Stimulated activated memory B cell treated with anti-CD40 and anti-IgM and Interleukin-4, amounts not matched to agents 10 μg/mL and 1 μg/mL and 100 μg/mL, for 72 hours (primary cell): ENCODE results near the gene DNAAF9.

Experiments used
- ATAC-seq: fragments of 150-1000 bp; cut with Tn5 transposase; 2 replicates; pipeline ENCODE4 v1.10.0; 2021
- H3K27ac Mint-ChIP-seq: one replicate; pipeline ENCODE4 v1.8.0; 2022; ENCODE audit warnings: mild to moderate bottlenecking, mixed read lengths
- H3K27me3 Mint-ChIP-seq: one replicate; pipeline ENCODE4 v1.8.0; 2022; ENCODE audit warnings: mixed read lengths
- H3K36me3 Mint-ChIP-seq: one replicate; pipeline ENCODE4 v1.8.0; 2022; ENCODE audit warnings: mixed read lengths
- H3K4me1 Mint-ChIP-seq: one replicate; pipeline ENCODE4 v1.8.0; 2022; ENCODE audit warnings: mixed read lengths
- H3K4me3 Mint-ChIP-seq: one replicate; pipeline ENCODE4 v1.8.0; 2022; ENCODE audit warnings: mild to moderate bottlenecking, moderate library complexity, mixed read lengths
- H3K9me3 Mint-ChIP-seq: one replicate; pipeline ENCODE4 v1.8.0; 2022; ENCODE audit warnings: mixed read lengths

DNAAF9 gene

GRCh38 chr20:3400260-3401155 is 7.0 kb downstream of the DNAAF9 start:
- Mint-ChIP-seq H3K27me3 (no peaks in the 10 kb centered on the region), H3K9me3 (peaks cover 4% of the 10 kb centered on the region), H3K27ac (no peak overlapping the region), H3K36me3 (peaks cover 6% of the 10 kb centered on the region), H3K4me3 (no peak overlapping the region), H3K4me1 (peaks cover 11% of the 10 kb centered on the region)
- ATAC-seq: no peak

GRCh38 chr20:3398681-3399252 is 8.7 kb downstream of the DNAAF9 start:
- Mint-ChIP-seq H3K4me3 (no peak overlapping the region), H3K9me3 (peaks cover 4% of the 10 kb centered on the region), H3K4me1 (peaks cover 6% of the 10 kb centered on the region), H3K27me3 (no peaks in the 10 kb centered on the region), H3K36me3 (peaks cover 6% of the 10 kb centered on the region), H3K27ac (no peak overlapping the region)
- no peak for ATAC-seq

GRCh38 chr20:3396492-3396891 is 11.0 kb downstream of the DNAAF9 start:
- H3K36me3 Mint-ChIP-seq: peaks cover 6% of the 10 kb centered on the region
- ATAC-seq: no peak
- no peak overlapping the region for H3K4me3 Mint-ChIP-seq
- H3K4me1 Mint-ChIP-seq: no peaks in the 10 kb centered on the region
- no peak overlapping the region for H3K27ac Mint-ChIP-seq
- no peaks in the 10 kb centered on the region for H3K27me3 Mint-ChIP-seq
- H3K9me3 Mint-ChIP-seq: peaks cover 4% of the 10 kb centered on the region

- no peak overlapping the region for H3K4me3 Mint-ChIP-seq
- H3K27me3 Mint-ChIP-seq: no peaks in the 10 kb centered on the region
- H3K27ac Mint-ChIP-seq: no peak overlapping the region
- H3K9me3 Mint-ChIP-seq: peaks cover 8% of the 10 kb centered on the region
- no peak for ATAC-seq
- H3K36me3 Mint-ChIP-seq: peaks cover 12% of the 10 kb centered on the region
- H3K4me1 Mint-ChIP-seq: no peaks in the 10 kb centered on the region
Observed at GRCh38 chr20:3392756-3393155, 14.7 kb downstream of the DNAAF9 start.

- H3K27ac Mint-ChIP-seq: no peak overlapping the region
- peaks cover 6% of the 10 kb centered on the region for H3K36me3 Mint-ChIP-seq
- H3K9me3 Mint-ChIP-seq: peaks cover 4% of the 10 kb centered on the region
- no peaks in the 10 kb centered on the region for H3K4me1 Mint-ChIP-seq
- no peaks in the 10 kb centered on the region for H3K27me3 Mint-ChIP-seq
- no peak for ATAC-seq
- H3K4me3 Mint-ChIP-seq: no peak overlapping the region
Observed at GRCh38 chr20:3390759-3391425, 16.6 kb downstream of the DNAAF9 start.

GRCh38 chr20:3383878-3384495 is 23.5 kb downstream of the DNAAF9 start:
- H3K27me3 Mint-ChIP-seq: no peaks in the 10 kb centered on the region
- H3K4me1 Mint-ChIP-seq: no peaks in the 10 kb centered on the region
- no peak overlapping the region for H3K4me3 Mint-ChIP-seq
- ATAC-seq: peak; percentile 50
- peaks cover 13% of the 10 kb centered on the region for H3K36me3 Mint-ChIP-seq
- peaks cover 4% of the 10 kb centered on the region for H3K9me3 Mint-ChIP-seq
- H3K27ac Mint-ChIP-seq: no peak overlapping the region

- Mint-ChIP-seq H3K27me3 (no peaks in the 10 kb centered on the region), H3K36me3 (peaks cover 17% of the 10 kb centered on the region), H3K27ac (no peak overlapping the region), H3K4me1 (no peaks in the 10 kb centered on the region), H3K4me3 (no peak overlapping the region), H3K9me3 (no peaks in the 10 kb centered on the region)
- no peak for ATAC-seq
Observed at GRCh38 chr20:3382836-3383235, 24.6 kb downstream of the DNAAF9 start.

GRCh38 chr20:3380228-3381070 is 27.0 kb downstream of the DNAAF9 start:
- Mint-ChIP-seq H3K36me3 (peaks cover 27% of the 10 kb centered on the region), H3K4me1 (no peaks in the 10 kb centered on the region), H3K4me3 (no peak overlapping the region), H3K9me3 (no peaks in the 10 kb centered on the region), H3K27ac (no peak overlapping the region), H3K27me3 (no peaks in the 10 kb centered on the region)
- no peak for ATAC-seq

GRCh38 chr20:3378138-3378537 is 29.3 kb downstream of the DNAAF9 start:
- no peaks in the 10 kb centered on the region for H3K9me3 Mint-ChIP-seq
- peaks cover 51% of the 10 kb centered on the region for H3K36me3 Mint-ChIP-seq
- no peak for ATAC-seq
- H3K4me3 Mint-ChIP-seq: no peak overlapping the region
- no peaks in the 10 kb centered on the region for H3K27me3 Mint-ChIP-seq
- no peaks in the 10 kb centered on the region for H3K4me1 Mint-ChIP-seq
- H3K27ac Mint-ChIP-seq: no peak overlapping the region

- Mint-ChIP-seq H3K27ac (no peak overlapping the region), H3K4me1 (no peaks in the 10 kb centered on the region), H3K36me3 (peaks cover 56% of the 10 kb centered on the region), H3K27me3 (no peaks in the 10 kb centered on the region), H3K9me3 (no peaks in the 10 kb centered on the region), H3K4me3 (no peak overlapping the region)
- ATAC-seq: no peak
Observed at GRCh38 chr20:3377644-3378043, 29.8 kb downstream of the DNAAF9 start.

- no peak overlapping the region for H3K4me3 Mint-ChIP-seq
- ATAC-seq: no peak
- H3K4me1 Mint-ChIP-seq: no peaks in the 10 kb centered on the region
- peaks cover 78% of the 10 kb centered on the region for H3K36me3 Mint-ChIP-seq
- no peaks in the 10 kb centered on the region for H3K9me3 Mint-ChIP-seq
- no peak overlapping the region for H3K27ac Mint-ChIP-seq
- no peaks in the 10 kb centered on the region for H3K27me3 Mint-ChIP-seq
Observed at GRCh38 chr20:3374296-3374695, 33.2 kb downstream of the DNAAF9 start.

- Mint-ChIP-seq H3K27ac (no peak overlapping the region), H3K4me3 (no peak overlapping the region), H3K9me3 (no peaks in the 10 kb centered on the region), H3K36me3 (peaks cover 72% of the 10 kb centered on the region), H3K27me3 (no peaks in the 10 kb centered on the region), H3K4me1 (no peaks in the 10 kb centered on the region)
- ATAC-seq: no peak
Observed at GRCh38 chr20:3371754-3372153, 35.7 kb downstream of the DNAAF9 start.

GRCh38 chr20:3367089-3367488 is 40.4 kb downstream of the DNAAF9 start:
- H3K4me3 Mint-ChIP-seq: no peak overlapping the region
- H3K36me3 Mint-ChIP-seq: peaks cover 39% of the 10 kb centered on the region
- H3K27me3 Mint-ChIP-seq: no peaks in the 10 kb centered on the region
- no peak overlapping the region for H3K27ac Mint-ChIP-seq
- no peaks in the 10 kb centered on the region for H3K9me3 Mint-ChIP-seq
- no peak for ATAC-seq
- no peaks in the 10 kb centered on the region for H3K4me1 Mint-ChIP-seq

GRCh38 chr20:3364323-3365013 is 43.0 kb downstream of the DNAAF9 start:
- H3K4me3 Mint-ChIP-seq: no peak overlapping the region
- no peak for ATAC-seq
- H3K27ac Mint-ChIP-seq: no peak overlapping the region
- no peaks in the 10 kb centered on the region for H3K4me1 Mint-ChIP-seq
- peaks cover 25% of the 10 kb centered on the region for H3K36me3 Mint-ChIP-seq
- no peaks in the 10 kb centered on the region for H3K27me3 Mint-ChIP-seq
- H3K9me3 Mint-ChIP-seq: no peaks in the 10 kb centered on the region
